SW480 (cell line): ENCODE measurements around the gene EML6.
A peak's percentile ranks its signal among the peaks of the same experiment; 100 is the strongest.

Experiments
- DNase-seq: peaks from one replicate; pipeline ENCODE4 v3.0.0-alpha.2; 2016; ENCODE audit warnings: low spot score

Gene EML6

GRCh38 chr2:55000341-55000740, 276.9 kb downstream of the EML6 start:
- no peak for DNase-seq

- DNase-seq = no peak
These were observed 278.3 kb downstream of the EML6 start for GRCh38 chr2:55001716-55002115.

GRCh38 chr2:55003706-55004639, 280.5 kb downstream of the EML6 start:
- DNase-seq = no peak

- DNase-seq = no peak
These were observed 282.8 kb downstream of the EML6 start for GRCh38 chr2:55006306-55006705.

- no peak for DNase-seq
These were observed 286.0 kb downstream of the EML6 start for GRCh38 chr2:55009277-55010060.

- DNase-seq = no peak
These were observed 286.7 kb downstream of the EML6 start for GRCh38 chr2:55010149-55010591.

- peak; percentile 47 for DNase-seq
These were observed 287.5 kb downstream of the EML6 start for GRCh38 chr2:55010915-55011314.

- DNase-seq = peak; percentile 46
These were observed 288.6 kb downstream of the EML6 start for GRCh38 chr2:55011831-55012671.

- DNase-seq = no peak
These were observed 289.4 kb downstream of the EML6 start for GRCh38 chr2:55012672-55013484.

- DNase-seq = no peak
These were observed 290.5 kb downstream of the EML6 start for GRCh38 chr2:55013936-55014335.

- DNase-seq = peak; percentile 78
These were observed 291.8 kb downstream of the EML6 start for GRCh38 chr2:55014962-55015939.

GRCh38 chr2:55017428-55017827, 294.0 kb downstream of the EML6 start:
- DNase-seq = no peak

- no peak for DNase-seq
These were observed 294.4 kb downstream of the EML6 start for GRCh38 chr2:55017880-55018279.

GRCh38 chr2:55018619-55019018, 295.2 kb downstream of the EML6 start:
- DNase-seq = no peak

- DNase-seq = no peak
These were observed 296.2 kb downstream of the EML6 start for GRCh38 chr2:55019526-55020258.
